GM18909 (cell line): ENCODE data around the gene CCDC90B.

Experiments
- ATAC-seq: cut with Tn5 transposase; IDR thresholded peaks from one replicate; pipeline ENCODE4 v1.9.1; 2021; ENCODE audit warnings: mild to moderate bottlenecking; ENCODE audit not compliant: unreplicated experiment, poor library complexity

CCDC90B gene

GRCh38 chr11:83249445-83249844, 36.7 kb downstream of the CCDC90B start:
- no peak for ATAC-seq

GRCh38 chr11:83241291-83241946, 44.7 kb downstream of the CCDC90B start:
- peak; percentile 87 for ATAC-seq

GRCh38 chr11:83238111-83238510, 48.1 kb downstream of the CCDC90B start:
- ATAC-seq = no peak

- ATAC-seq = no peak
Measured at GRCh38 chr11:83235825-83236224, 50.3 kb downstream of the CCDC90B start.

GRCh38 chr11:83223457-83223856, 62.7 kb downstream of the CCDC90B start:
- ATAC-seq = no peak

GRCh38 chr11:83222499-83222898, 63.7 kb downstream of the CCDC90B start:
- no peak for ATAC-seq

DNA sequence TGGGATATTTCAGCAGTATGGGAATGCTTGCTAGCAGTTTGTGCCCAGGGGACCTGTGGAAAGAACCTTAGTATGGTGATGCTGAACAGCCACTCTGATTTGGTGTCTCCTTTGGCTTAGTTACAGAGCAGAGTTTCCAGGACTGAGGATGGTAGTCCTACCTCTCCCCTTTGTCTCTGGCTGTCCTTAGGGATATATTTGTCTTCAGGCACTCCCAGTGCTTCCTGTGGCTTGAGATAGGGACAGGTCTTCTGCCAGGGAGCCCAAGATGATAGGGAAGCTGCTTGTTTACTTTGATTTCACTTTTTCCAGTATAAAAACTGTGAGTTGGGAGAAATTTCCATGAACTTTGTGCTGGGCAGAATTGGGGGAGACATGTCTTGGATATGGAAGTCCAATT, 64.5 kb downstream of the CCDC90B start:
- ATAC-seq = no peak

- no peak for ATAC-seq
Measured at GRCh38 chr11:83220260-83220659, 65.9 kb downstream of the CCDC90B start.

DNA sequence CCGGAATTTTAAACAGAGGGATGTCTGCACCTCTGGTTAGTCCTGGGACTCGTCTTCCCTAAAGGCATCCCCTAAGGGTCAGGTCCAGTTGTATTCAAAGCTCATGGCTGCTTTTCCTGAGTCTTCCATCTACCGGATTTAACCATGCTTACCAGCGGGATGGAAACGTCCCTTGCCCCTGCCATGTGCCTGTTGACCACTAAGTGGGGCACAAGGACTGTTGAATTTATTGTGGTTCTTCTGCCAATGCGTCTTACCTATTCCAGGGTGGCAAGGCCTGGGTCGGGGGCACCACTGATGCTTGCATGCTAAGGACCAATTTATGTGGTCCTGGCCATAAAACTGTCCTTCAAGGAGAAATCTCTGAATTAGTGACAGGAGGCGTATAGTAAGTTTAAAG, 67.1 kb downstream of the CCDC90B start:
- no peak for ATAC-seq
